Neural progenitor cell (in vitro differentiated cells): ENCODE measurements around the gene SPRYD7.

Experiments used
- CTCF ChIP-seq: fragments of 200-600 bp; sonication (generic); IDR thresholded peaks from 2 replicates; pipeline ENCODE4 v1.5.1; 2017; ENCODE audit warnings: antibody characterized with exemption, mild to moderate bottlenecking
- EZH2 ChIP-seq: fragments of 200-600 bp; sonication (generic); IDR thresholded peaks from 2 replicates; pipeline ENCODE4 v1.6.1; 2017; ENCODE audit warnings: antibody characterized with exemption, mild to moderate bottlenecking, moderate library complexity
- EZH2phosphoT487 ChIP-seq: fragments of 200-600 bp; sonication (generic); IDR thresholded peaks from 2 replicates; pipeline ENCODE4 v1.6.1; 2017; ENCODE audit warnings: antibody characterized with exemption

GRCh38 chr13:49936075-49936967 is at the start of gene SPRYD7:
- TF ChIP-seq CTCF, result peak; percentile 94
- no peak for TF ChIP-seq EZH2
- no peak for TF ChIP-seq EZH2phosphoT487
